Measurements from ENCODE around the gene ARHGAP33.

The ARHGAP33 gene

DNA sequence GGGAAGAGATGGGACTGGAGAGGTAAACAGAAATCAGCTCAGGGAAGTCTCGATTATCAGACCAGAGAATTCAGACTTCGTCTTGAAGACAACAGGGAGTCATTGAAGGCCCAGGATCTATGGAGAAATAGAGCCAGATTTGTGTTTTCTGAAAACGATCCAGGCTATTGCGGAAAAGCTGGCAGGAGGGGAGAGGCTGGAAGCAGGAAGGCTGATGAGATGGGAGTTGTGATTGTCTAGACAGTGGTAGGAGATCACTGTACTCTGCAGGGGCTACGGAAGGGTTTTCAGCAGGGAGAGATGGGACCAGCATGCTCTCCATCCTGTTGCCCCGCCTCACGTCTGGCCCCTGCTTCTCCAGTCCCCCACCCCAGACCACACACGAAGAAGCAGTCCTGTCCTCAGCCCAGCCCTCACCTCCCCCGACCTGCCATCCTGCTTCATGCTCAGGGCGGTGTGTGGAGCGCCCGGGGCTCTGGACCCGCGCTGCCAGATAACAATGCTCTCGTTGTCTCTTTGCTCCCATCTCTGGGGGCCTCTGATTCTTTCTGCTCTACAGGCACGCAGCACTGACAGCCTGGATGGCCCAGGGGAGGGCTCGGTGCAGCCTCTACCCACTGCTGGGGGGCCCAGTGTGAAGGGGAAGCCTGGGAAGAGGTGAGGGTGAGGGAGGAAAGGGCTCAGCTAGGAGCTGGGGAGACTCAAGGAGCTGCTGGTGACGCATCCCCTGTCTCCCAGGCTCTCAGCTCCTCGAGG, 1.9 kb downstream of the ARHGAP33 start:
- DNase-seq: peak in 23 of 51 donors; percentile 5 to 64 (median 30)

DNA sequence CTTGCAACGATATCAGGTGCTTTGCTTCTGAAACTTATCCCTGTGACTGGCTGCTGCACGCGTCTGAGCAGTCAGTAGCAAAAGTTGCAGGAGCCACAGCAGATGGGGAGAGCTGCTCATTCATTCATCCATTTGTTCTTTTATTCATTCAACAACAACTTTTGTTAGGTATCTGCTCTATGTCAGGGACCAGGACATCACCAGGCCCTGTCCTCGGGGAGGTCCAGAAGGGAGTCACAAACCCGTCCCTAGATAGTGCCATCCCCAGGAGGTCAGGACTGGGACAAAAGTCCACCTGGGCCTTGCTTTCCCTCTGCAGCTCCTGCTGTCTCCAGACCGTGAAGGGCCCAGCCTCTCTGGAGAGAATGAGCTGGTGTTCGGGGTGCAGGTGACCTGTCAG, 2.6 kb downstream of the ARHGAP33 start:
- DNase-seq: no peak

DNA sequence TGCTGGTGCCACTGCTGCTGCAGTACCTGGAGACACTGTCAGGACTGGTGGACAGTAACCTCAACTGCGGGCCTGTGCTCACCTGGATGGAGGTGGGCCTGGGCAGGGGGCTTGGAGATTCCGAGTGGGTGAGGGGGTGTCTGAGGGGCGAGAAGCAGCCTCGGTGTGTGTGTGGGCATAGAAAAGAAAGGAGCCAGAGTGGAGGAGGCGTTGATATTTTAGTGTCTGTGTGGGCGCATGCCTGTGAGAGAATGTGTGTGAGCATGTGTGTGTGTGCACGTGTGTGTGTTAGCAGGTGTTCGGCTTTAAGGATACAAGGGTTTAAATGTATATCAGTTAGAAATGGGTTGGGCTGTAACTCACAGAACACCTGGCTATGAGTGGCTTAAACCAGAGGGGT, 3.7 kb downstream of the ARHGAP33 start:
- peak in 1 of 51 donors; percentile 13 for DNase-seq

DNA sequence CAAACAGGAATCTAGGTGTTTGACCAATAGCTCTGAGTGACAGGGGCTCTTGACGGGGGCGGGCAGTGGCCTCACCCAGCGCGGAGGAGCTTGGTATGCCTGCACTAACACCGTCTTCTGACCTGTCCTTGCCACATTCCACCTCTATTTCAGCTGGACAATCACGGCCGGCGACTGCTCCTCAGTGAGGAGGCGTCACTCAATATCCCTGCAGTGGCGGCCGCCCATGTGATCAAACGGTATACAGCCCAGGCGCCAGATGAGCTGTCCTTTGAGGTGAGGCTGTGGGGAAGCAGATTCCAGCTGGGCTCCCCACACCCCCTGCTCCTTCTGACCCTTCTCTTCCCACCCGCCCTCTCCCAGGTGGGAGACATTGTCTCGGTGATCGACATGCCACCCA, 4.7 kb downstream of the ARHGAP33 start:
- no peak for DNase-seq

GRCh38 chr19:35780717-35781116, 5.4 kb downstream of the ARHGAP33 start:
- no peak for DNase-seq

DNA sequence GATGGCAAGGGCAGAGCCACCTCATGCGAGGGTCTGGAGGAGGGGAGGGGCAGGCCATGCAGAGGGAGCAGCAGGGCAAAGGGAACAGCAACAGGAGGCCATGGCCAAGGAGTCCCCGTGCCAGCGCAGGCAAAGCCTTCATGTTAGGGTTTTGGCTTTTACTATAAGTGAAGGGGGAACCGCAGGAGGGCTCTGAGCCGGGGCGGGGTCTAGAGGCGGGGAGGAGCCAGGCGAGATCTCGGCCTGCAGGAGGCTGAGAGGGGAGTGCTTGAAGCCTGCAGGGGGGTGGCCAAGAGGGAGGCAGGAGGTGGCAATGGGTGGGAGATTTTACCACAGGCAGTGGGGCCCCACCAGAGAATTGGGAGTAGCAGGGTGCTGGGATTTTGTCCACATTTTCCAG, 6.3 kb downstream of the ARHGAP33 start:
- no peak for DNase-seq

- DNase-seq: no peak
Measured at GRCh38 chr19:35782589-35782988, 7.2 kb downstream of the ARHGAP33 start.

DNA sequence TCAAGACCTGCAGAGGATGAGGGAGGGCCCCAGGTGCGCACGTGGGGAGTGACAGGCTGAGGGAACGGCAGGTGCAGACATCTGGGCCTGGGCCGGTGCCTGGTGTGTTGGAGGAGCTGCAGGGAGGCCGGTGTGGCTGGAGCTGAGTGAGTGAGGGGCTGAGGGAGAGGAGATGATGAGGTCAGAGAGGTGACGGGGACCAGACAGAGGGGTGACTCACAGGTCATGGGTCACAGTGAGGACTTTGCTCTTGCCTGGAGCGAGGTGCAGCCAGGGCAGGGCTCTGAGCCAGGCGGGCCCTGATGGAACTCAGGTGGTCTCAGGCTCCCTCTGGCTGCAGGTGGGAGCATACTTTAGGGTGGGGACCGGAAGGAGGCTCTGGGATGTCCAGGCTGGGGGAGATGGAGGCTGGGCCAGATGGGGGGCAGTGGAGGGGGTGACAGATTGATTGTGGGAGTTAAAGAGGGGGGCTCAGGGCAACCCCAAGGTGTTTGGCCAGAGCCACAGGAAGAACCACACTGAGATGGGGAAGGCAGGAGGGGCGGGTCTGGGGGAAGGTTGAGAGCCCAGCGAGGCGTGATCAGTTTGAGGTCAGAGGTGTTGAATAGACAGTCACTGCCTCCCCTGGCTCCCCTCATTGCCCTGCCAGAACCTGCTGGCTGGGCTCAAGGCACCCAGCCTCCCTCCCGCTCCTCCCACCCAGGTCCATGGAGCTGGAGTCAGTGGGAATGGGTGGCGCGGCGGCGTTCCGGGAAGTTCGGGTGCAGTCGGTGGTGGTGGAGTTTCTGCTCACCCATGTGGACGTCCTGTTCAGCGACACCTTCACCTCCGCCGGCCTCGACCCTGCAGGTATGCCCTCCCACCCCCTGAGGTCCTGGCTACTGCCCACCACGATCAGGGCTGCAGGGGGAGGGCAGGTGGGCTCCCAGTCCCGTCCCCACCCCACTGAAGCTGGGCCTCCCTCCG, 8.4 kb downstream of the ARHGAP33 start:
- DNase-seq: no peak

- DNase-seq: no peak
Measured at GRCh38 chr19:35784503-35785338, 9.4 kb downstream of the ARHGAP33 start.

- no peak for DNase-seq
Measured at GRCh38 chr19:35785339-35785627, 9.9 kb downstream of the ARHGAP33 start.

DNA sequence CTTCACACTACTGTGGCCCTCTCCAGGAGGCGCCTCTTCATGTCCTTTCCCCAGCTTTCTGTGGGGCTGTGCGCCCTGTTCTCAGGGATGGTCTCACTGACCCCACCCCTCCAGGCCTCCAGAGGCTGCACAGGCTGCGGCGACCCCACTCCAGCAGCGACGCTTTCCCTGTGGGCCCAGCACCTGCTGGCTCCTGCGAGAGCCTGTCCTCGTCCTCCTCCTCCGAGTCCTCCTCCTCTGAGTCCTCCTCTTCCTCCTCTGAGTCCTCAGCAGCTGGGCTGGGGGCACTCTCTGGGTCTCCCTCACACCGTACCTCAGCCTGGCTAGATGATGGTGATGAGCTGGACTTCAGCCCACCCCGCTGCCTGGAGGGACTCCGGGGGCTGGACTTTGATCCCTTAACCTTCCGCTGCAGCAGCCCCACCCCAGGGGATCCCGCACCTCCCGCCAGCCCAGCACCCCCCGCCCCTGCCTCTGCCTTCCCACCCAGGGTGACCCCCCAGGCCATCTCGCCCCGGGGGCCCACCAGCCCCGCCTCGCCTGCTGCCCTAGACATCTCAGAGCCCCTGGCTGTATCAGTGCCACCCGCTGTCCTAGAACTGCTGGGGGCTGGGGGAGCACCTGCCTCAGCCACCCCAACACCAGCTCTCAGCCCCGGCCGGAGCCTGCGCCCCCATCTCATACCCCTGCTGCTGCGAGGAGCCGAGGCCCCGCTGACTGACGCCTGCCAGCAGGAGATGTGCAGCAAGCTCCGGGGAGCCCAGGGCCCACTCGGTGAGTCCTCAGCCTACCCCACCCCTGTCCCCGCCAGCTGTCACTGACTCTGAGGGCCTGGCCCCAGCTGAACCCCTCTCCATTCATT, 11.2 kb downstream of the ARHGAP33 start:
- no peak for DNase-seq

DNA sequence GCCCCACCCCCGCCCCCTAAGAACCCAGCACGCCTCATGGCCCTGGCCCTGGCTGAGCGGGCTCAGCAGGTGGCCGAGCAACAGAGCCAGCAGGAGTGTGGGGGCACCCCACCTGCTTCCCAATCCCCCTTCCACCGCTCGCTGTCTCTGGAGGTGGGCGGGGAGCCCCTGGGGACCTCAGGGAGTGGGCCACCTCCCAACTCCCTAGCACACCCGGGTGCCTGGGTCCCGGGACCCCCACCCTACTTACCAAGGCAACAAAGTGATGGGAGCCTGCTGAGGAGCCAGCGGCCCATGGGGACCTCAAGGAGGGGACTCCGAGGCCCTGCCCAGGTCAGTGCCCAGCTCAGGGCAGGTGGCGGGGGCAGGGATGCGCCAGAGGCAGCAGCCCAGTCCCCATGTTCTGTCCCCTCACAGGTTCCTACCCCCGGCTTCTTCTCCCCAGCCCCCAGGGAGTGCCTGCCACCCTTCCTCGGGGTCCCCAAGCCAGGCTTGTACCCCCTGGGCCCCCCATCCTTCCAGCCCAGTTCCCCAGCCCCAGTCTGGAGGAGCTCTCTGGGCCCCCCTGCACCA, 11.9 kb downstream of the ARHGAP33 start:
- DNase-seq: no peak

- no peak for DNase-seq
Measured at GRCh38 chr19:35788205-35788960, 13.0 kb downstream of the ARHGAP33 start.

- DNase-seq: no peak
Measured at GRCh38 chr19:35789195-35789977, 14.0 kb downstream of the ARHGAP33 start.

DNA sequence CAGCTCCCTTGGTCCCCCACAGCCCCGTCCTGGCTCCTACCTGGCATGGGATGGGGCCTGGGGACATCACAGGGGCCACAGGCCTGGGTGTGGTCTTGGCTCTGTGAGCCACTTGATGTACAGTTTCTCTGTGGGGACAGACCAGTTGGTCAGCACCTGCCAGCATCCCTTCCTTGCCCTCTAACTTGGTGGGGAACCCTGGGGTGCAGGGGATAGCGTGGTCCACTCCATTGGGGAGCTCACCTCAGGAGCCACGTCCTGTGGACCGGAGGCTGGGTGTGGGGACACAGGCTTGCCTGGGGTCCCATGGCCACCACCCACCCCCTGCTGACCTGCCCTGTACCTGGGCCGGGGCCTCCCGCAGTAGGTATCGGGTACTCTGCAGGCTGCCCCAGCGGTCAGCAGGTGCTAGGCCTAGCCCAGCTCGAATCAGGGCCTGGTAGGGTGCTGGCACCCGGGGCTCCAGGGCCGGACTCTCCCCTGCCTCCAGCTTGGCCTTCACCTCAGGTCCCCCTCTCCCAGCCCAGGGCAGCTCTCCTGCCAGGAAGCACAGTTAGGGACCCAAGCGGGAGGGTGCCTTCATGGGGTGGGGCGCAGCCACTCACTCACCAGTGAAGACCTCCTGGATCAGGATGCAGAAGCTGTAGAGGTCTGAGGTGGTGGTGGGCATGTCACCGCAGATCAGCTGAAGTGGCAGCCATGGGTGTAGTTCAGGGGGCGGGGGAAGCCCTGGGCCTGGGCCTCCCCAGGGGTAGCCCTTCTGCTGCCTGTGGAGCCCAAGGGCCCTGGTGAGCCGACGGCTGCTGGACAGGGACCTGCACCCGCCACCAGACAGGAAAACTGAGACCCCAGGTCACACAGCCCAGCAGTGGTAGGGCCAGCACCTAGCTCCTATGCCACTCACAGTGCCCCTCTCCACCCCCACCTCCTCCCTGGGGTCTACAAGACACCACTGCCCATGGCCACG, 14.9 kb downstream of the ARHGAP33 start:
- DNase-seq: no peak

GRCh38 chr19:35790981-35791813, 15.8 kb downstream of the ARHGAP33 start:
- no peak for DNase-seq

DNA sequence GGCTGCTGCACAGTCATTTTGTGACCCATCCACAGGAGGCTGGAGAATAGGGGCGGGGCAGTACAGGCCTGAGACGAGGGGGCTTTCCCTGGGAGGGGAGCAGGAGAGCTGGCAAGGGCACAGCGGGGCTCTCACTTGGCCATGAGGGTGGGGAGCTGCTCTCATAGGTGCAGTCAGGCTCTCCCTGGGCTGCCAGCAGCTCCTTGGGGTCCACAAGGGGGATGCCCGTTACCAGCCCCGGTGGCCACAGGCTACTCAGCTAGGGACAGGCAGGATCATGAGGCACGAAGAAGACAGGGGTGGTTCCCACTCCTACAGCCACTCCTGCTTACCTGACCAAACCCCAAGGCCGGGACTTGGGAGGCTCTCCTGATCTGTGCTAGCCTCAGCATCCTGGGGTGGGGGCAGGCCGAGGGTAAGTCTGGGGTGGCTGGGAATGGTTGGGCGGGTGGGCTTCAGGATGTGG, 16.5 kb downstream of the ARHGAP33 start:
- DNase-seq: no peak

Data from hypothalamus (tissue), 51 donors.